Measurements from ENCODE around the gene SPIN1.

Gene SPIN1

DNA sequence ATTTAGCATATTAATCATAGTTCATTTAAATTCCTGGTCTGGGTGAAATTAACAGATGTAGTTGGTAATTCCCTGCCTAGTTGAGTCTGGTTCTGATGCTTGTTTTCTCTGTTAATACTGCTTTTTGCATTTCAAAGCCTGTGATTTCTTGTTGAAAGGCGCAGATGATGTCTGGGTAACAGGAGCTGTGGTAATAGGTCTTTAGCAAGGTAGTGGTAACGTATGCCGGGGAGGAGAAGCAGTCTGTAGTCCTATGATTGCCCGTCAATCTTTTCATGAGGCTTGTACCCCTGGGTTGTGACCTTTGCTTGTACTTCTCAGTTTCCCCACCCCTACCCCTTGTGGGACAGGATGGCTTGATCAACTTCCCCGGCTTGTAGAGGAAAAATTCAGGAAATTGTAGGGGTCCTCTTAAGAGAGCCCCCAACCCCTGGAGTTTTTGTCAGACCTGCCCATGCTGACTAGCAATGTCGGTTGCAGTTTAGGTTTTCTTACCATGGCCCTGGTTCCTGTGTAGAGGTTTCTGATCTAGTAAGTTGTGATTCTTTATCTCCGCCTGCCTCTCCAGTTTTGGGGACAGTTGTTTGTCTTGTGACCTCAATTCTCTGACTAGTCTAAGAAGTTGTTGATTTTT, 55.4 kb downstream of the SPIN1 start:
- Histone ChIP-seq H3K4me1 (ENCODE audit: control insufficient read depth, insufficient read depth, low read length) (no peaks in the 10 kb centered on the region), H3K9me3 (ENCODE audit: control insufficient read depth, insufficient read depth, low read depth, low read length) (no peaks in the 10 kb centered on the region), H3K27ac (ENCODE audit: extremely low read depth, low read depth, low read length) (no peak overlapping the region), H3K4me3 (ENCODE audit: low read depth, low read length) (no peak overlapping the region), H3K36me3 (ENCODE audit: control insufficient read depth in 2 of 2, insufficient read depth in 1 of 2, low read length in 2 of 2) (peaks cover 5 to 10% of the 10 kb centered on the region in 2 experiments; a peak in 2 of 3 replicates)
- TF ChIP-seq, protein P1, sequence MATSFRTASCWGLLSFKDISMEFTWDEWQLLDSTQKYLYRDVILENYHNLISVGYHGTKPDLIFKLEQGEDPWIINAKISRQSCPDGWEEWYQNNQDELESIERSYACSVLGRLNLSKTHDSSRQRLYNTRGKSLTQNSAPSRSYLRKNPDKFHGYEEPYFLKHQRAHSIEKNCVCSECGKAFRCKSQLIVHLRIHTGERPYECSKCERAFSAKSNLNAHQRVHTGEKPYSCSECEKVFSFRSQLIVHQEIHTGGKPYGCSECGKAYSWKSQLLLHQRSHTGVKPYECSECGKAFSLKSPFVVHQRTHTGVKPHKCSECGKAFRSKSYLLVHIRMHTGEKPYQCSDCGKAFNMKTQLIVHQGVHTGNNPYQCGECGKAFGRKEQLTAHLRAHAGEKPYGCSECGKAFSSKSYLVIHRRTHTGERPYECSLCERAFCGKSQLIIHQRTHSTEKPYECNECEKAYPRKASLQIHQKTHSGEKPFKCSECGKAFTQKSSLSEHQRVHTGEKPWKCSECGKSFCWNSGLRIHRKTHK (tag by site-specific recombination; IDR thresholded peaks at IDR 0.05) = no peak
- TF ChIP-seq ZNF114 (tag by site-specific recombination; IDR thresholded peaks at IDR 0.05) (no peak), ZNF354C (tag by site-specific recombination; IDR thresholded peaks at IDR 0.05; ENCODE audit: borderline replicate concordance, low read depth) (no peak), KLF7 (tag by site-specific recombination; IDR thresholded peaks at IDR 0.05; ENCODE audit: borderline replicate concordance) (no peak), ZNF423 (tag by site-specific recombination; IDR thresholded peaks at IDR 0.05) (no peak), ZBTB7A (tag by site-specific recombination; IDR thresholded peaks at IDR 0.05; ENCODE audit: low read depth) (no peak)
- TF ChIP-seq, protein P2, sequence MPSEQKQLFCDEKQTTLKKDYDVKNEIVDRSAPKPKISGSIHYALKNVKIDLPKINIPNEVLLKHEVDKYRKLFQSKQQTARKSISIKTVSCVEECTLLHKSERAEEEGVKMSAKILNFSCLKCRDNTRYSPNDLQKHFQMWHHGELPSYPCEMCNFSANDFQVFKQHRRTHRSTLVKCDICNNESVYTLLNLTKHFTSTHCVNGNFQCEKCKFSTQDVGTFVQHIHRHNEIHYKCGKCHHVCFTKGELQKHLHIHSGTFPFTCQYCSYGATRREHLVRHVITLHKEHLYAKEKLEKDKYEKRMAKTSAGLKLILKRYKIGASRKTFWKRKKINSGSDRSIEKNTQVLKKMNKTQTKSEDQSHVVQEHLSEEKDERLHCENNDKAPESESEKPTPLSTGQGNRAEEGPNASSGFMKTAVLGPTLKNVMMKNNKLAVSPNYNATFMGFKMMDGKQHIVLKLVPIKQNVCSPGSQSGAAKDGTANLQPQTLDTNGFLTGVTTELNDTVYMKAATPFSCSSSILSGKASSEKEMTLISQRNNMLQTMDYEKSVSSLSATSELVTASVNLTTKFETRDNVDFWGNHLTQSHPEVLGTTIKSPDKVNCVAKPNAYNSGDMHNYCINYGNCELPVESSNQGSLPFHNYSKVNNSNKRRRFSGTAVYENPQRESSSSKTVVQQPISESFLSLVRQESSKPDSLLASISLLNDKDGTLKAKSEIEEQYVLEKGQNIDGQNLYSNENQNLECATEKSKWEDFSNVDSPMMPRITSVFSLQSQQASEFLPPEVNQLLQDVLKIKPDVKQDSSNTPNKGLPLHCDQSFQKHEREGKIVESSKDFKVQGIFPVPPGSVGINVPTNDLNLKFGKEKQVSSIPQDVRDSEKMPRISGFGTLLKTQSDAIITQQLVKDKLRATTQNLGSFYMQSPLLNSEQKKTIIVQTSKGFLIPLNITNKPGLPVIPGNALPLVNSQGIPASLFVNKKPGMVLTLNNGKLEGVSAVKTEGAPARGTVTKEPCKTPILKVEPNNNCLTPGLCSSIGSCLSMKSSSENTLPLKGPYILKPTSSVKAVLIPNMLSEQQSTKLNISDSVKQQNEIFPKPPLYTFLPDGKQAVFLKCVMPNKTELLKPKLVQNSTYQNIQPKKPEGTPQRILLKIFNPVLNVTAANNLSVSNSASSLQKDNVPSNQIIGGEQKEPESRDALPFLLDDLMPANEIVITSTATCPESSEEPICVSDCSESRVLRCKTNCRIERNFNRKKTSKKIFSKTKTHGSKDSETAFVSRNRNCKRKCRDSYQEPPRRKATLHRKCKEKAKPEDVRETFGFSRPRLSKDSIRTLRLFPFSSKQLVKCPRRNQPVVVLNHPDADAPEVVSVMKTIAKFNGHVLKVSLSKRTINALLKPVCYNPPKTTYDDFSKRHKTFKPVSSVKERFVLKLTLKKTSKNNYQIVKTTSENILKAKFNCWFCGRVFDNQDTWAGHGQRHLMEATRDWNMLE (tag by site-specific recombination; conservative IDR thresholded peaks at IDR 0.05; ENCODE audit: low read depth) = no peak
- TF ChIP-seq, protein P3, sequence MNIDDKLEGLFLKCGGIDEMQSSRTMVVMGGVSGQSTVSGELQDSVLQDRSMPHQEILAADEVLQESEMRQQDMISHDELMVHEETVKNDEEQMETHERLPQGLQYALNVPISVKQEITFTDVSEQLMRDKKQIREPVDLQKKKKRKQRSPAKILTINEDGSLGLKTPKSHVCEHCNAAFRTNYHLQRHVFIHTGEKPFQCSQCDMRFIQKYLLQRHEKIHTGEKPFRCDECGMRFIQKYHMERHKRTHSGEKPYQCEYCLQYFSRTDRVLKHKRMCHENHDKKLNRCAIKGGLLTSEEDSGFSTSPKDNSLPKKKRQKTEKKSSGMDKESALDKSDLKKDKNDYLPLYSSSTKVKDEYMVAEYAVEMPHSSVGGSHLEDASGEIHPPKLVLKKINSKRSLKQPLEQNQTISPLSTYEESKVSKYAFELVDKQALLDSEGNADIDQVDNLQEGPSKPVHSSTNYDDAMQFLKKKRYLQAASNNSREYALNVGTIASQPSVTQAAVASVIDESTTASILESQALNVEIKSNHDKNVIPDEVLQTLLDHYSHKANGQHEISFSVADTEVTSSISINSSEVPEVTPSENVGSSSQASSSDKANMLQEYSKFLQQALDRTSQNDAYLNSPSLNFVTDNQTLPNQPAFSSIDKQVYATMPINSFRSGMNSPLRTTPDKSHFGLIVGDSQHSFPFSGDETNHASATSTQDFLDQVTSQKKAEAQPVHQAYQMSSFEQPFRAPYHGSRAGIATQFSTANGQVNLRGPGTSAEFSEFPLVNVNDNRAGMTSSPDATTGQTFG (tag by site-specific recombination; IDR thresholded peaks at IDR 0.05; ENCODE audit: borderline replicate concordance) = no peak
- POLR2A ChIA-PET = no interaction called here
- CTCF ChIA-PET = interaction anchor here (0.7 kb wide), 1 partner anchor 196 kb away, joined by 3 read pairs; no protein-coding TSS in a partner anchor

DNA sequence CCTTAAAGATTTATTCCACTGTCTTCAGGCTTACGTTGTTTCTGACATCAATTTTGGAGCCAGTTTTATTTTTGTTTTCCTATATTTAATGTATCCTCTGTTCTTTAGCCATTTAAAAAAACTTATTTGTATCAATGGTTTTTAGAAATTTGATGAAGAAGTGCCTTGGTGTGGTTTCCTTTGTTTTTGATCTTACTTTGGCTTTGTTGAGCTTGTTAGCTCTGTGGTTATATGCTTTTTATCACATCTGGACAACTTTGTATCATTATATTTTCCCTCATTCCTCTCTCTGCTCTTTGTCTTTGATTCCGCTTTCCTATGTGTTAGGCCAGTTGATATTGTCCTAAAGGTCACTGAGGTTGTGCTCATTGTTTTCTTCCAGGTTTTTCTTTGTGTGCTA, 58.5 kb downstream of the SPIN1 start:
- H3K36me3 ChIP-seq (ENCODE audit: control insufficient read depth in 2 of 2, insufficient read depth in 1 of 2, low read length in 2 of 2) = peaks cover 5 to 22% of the 10 kb centered on the region in 2 experiments; a peak in 2 of 3 replicates
- CTCF ChIA-PET = no interaction called here
- no peak for TF ChIP-seq ZNF670 (tag by site-specific recombination; IDR thresholded peaks at IDR 0.05; ENCODE audit: low read depth)
- TF ChIP-seq, protein P1 (tag by site-specific recombination; IDR thresholded peaks at IDR 0.05) = no peak
- TF ChIP-seq, protein P4, sequence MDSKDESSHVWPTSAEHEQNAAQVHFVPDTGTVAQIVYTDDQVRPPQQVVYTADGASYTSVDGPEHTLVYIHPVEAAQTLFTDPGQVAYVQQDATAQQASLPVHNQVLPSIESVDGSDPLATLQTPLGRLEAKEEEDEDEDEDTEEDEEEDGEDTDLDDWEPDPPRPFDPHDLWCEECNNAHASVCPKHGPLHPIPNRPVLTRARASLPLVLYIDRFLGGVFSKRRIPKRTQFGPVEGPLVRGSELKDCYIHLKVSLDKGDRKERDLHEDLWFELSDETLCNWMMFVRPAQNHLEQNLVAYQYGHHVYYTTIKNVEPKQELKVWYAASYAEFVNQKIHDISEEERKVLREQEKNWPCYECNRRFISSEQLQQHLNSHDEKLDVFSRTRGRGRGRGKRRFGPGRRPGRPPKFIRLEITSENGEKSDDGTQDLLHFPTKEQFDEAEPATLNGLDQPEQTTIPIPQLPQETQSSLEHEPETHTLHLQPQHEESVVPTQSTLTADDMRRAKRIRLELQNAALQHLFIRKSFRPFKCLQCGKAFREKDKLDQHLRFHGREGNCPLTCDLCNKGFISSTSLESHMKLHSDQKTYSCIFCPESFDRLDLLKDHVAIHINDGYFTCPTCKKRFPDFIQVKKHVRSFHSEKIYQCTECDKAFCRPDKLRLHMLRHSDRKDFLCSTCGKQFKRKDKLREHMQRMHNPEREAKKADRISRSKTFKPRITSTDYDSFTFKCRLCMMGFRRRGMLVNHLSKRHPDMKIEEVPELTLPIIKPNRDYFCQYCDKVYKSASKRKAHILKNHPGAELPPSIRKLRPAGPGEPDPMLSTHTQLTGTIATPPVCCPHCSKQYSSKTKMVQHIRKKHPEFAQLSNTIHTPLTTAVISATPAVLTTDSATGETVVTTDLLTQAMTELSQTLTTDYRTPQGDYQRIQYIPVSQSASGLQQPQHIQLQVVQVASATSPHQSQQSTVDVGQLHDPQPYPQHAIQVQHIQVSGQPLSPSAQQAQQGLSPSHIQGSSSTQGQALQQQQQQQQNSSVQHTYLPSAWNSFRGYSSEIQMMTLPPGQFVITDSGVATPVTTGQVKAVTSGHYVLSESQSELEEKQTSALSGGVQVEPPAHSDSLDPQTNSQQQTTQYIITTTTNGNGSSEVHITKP (tag by site-specific recombination; IDR thresholded peaks at IDR 0.05) = no peak
- no peak for TF ChIP-seq ZNF623 (tag by site-specific recombination; IDR thresholded peaks at IDR 0.05)
- TF ChIP-seq, protein P5, sequence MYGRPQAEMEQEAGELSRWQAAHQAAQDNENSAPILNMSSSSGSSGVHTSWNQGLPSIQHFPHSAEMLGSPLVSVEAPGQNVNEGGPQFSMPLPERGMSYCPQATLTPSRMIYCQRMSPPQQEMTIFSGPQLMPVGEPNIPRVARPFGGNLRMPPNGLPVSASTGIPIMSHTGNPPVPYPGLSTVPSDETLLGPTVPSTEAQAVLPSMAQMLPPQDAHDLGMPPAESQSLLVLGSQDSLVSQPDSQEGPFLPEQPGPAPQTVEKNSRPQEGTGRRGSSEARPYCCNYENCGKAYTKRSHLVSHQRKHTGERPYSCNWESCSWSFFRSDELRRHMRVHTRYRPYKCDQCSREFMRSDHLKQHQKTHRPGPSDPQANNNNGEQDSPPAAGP (tag by site-specific recombination; IDR thresholded peaks at IDR 0.05) = no peak
- TF ChIP-seq ZNF404 (tag by site-specific recombination; IDR thresholded peaks at IDR 0.05) = no peak
- no peak for TF ChIP-seq ZNF776 (tag by site-specific recombination; IDR thresholded peaks at IDR 0.05; ENCODE audit: borderline replicate concordance)
- TF ChIP-seq GLIS2 (tag by site-specific recombination; IDR thresholded peaks at IDR 0.05) = no peak

More for the DNA sequence above, 58.5 kb downstream of the SPIN1 start:
- POLR2A ChIA-PET = no interaction called here
- Histone ChIP-seq H3K9me3 (ENCODE audit: control insufficient read depth, insufficient read depth, low read depth, low read length) (no peaks in the 10 kb centered on the region), H3K4me3 (ENCODE audit: low read depth, low read length) (no peak overlapping the region), H3K27ac (ENCODE audit: extremely low read depth, low read depth, low read length) (no peak overlapping the region), H3K4me1 (ENCODE audit: control insufficient read depth, insufficient read depth, low read length) (no peaks in the 10 kb centered on the region)
